Embryonic facial prominence (tissue), 1 donor: ENCODE results near the gene HBB.

ENCODE experiments used
- DNase-seq: peaks from one replicate; pipeline ENCODE4 v3.0.0-alpha.2; 2016; ENCODE audit errors: extremely low spot score

Gene HBB

DNA sequence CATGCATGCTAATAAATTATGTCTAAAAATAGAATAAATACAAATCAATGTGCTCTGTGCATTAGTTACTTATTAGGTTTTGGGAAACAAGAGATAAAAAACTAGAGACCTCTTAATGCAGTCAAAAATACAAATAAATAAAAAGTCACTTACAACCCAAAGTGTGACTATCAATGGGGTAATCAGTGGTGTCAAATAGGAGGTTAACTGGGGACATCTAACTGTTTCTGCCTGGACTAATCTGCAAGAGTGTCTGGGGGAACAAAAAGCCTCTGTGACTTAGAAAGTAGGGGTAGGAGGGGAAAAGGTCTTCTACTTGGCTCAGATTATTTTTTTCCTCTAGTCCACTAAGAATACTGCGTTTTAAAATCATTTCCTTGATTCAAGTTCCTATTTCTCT is 810 bp upstream of the HBB start:
- DNase-seq, result no peak

DNA sequence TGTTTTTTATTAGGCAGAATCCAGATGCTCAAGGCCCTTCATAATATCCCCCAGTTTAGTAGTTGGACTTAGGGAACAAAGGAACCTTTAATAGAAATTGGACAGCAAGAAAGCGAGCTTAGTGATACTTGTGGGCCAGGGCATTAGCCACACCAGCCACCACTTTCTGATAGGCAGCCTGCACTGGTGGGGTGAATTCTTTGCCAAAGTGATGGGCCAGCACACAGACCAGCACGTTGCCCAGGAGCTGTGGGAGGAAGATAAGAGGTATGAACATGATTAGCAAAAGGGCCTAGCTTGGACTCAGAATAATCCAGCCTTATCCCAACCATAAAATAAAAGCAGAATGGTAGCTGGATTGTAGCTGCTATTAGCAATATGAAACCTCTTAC is 1.4 kb downstream of the HBB start:
- no peak for DNase-seq

DNA sequence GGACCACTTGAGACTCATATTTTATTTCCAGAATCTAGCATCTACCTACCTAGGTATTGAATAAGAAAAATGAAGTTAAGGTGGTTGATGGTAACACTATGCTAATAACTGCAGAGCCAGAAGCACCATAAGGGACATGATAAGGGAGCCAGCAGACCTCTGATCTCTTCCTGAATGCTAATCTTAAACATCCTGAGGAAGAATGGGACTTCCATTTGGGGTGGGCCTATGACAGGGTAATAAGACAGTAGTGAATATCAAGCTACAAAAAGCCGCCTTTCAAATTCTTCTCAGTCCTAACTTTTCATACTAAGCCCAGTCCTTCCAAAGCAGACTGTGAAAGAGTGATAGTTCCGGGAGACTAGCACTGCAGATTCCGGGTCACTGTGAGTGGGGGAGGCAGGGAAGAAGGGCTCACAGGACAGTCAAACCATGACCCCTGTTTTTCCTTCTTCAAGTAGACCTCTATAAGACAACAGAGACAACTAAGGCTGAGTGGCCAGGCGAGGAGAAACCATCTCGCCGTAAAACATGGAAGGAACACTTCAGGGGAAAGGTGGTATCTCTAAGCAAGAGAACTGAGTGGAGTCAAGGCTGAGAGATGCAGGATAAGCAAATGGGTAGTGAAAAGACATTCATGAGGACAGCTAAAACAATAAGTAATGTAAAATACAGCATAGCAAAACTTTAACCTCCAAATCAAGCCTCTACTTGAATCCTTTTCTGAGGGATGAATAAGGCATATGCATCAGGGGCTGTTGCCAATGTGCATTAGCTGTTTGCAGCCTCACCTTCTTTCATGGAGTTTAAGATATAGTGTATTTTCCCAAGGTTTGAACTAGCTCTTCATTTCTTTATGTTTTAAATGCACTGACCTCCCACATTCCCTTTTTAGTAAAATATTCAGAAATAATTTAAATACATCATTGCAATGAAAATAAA is 2.1 kb downstream of the HBB start:
- DNase-seq, result no peak

DNA sequence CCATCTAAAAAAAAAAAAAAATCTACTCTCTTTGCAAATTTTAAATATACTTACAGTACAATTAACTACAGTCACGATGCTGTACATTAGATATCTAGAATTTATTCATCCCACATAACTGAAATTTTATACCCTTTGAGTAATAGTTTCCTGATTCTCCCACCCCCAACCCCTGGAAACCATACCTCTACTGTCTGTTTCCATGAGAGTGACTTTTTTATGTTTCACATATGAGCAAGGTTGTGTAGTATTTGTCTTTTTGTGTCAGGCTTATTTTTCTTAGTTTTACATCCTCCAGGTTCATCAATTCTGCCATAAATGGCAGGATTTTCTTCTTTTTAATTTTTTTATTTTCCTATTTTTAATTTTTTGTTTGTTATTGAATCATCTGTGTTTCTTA is 3.2 kb downstream of the HBB start:
- no peak for DNase-seq

DNA sequence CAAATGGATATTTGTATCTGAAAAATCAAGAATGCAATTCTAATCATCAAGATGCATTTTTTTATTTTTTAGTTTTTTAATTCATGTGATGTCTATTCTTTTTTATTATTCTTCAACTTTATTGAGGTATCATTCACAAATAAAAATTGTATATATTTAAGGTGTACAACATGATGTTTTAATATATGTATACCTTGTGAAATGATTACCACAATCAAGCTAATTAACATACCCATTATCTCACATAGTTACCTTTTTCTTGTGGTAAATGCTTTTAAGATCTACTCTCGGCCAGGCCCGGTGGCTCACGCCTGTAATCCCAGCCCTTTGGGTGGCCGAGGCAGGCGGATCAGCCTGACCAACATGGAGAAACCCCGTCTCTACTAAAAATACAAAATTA is 3.7 kb downstream of the HBB start:
- DNase-seq, result no peak

DNA sequence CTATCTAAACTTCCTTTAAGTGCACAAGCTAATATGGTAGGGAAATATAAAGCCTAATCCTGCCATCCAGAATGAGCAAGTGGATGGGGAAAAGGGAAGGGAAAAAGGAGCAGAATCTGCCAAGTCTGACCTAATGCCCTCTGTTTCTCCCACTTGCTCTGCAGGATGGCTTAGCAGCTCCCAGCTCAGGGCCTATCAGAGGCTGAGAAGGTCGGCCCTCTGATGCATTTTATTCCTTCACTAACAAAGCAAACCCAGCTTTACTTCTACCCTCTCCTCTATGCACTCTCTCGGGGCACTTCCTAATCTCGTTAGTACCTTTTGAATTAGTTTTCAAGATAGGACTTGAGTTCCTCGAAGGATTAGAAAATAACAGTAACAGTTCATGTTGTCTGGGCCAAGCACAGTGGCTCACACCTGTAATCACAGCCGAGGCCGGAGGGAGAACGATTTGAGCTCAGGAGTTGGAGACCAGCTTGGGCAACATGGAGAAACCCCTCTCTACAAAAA is 16.4 kb downstream of the HBB start:
- no peak for DNase-seq

DNA sequence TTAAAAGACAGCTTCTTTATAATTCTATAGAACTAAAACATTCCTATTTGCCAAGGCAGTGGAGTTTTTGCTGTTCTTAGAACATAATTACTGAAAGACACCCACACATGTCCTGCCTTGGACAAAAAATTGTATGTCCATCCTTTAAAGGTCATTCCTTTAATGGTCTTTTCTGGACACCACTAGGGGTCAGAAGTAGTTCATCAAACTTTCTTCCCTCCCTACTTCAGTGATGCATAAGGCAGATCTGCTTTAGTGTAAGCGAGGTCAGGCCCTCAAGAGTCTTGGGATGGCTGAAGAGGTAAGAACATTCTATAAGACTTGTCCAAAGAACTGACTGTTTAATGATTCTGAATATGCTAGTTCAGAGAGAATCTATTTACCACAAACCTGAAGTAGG is 22.1 kb downstream of the HBB start:
- DNase-seq, result no peak

DNA sequence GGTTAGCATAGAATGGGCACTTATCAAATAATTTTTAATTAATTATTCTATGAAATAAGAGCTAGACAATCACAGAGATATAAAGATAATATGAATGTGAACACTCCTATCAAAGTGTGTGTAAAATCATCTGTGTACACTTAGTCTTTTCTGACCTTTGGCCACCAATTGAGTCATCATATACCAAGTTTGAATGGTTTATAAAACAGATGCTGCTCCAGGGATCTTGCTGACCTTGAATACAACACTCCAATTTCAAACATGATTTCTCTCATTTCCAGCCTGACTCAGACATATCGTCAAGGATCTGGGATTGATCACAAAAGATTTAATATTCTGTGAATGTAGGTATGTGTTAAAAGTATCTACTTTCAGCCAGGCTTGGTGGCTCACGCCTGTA is 23.5 kb downstream of the HBB start:
- DNase-seq, result no peak

DNA sequence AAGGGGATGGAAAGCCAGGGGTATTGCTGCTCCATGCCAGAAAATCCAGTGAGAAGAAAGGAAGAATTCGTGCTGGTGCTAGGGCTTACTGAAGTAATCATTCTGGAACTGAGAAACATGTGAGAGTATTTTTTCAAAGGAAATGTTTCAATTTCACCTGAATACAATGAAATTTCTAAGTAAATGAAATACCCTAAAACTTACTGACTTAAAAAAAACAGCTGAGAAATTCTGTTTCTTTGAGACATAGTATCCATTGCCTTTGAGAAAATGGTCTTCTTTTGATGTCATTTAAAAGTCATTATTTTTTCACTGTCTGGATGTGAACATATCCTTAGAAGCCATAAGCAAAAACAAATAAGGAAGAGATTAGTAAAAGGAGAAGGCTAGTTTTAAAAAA is 26.3 kb downstream of the HBB start, which contains the start of gene OR51V1:
Gene OR51V1, minus strand, starts transcription at position 101 of the 400 bp plus-strand sequence. Its CDS starts 0 bp downstream, at position 101.
- DNase-seq, result no peak

DNA sequence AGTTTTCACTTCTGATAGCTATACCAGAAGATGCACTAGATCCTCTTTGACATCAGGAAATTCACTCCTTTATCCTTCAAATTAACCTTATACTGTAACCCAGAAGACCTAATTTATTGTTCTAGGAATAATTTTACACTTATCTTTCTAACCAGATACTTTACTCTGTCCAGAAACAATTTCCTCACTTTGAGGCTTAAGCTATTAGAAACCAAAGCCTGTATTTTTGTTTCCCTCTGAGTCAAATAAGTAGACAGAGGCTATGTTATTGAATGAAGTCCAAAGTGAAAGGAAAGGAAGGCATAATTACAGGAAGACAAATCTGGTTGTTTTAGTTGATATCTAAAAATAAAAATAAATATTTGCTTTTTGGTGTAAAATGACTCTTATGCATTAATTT is 28.6 kb downstream of the HBB start:
- no peak for DNase-seq

DNA sequence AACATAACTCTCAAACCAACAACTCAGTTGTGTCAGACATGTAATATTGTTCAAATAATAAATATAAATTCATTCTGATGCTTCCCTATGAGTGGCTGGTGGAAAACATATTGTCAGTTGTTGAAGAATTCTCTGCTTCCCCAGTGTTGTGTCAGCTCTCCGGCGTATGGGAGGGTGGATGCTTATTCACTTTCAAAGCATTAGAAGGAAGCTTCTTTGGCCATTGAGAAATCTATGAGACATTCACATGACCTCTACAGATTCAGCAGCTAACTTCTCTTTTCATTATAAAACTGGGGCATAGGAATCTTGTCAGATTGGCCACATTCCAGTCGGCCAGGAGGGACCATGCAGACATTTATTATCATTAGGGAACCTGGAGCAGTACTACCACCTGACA is 29.3 kb downstream of the HBB start:
- no peak for DNase-seq

DNA sequence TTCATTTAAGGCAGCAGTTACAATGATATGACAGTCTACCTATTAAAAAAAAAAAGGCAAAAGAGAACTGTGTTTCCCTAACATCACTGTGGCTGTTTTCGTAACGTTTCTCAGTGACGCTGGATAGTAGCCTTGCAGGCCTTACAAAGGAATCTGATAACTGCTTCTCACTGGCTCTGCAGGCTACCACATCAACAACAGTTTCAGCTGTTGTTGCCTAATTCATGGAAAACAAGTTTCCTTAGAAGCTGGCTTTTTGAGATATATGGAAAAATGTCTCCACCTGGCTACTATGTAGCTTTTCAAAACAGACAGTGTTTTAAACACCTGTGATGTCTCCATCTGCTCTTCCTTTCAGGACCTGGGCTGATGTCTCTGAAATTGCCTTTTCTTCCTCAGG is 30.1 kb downstream of the HBB start:
- DNase-seq, result no peak

DNA sequence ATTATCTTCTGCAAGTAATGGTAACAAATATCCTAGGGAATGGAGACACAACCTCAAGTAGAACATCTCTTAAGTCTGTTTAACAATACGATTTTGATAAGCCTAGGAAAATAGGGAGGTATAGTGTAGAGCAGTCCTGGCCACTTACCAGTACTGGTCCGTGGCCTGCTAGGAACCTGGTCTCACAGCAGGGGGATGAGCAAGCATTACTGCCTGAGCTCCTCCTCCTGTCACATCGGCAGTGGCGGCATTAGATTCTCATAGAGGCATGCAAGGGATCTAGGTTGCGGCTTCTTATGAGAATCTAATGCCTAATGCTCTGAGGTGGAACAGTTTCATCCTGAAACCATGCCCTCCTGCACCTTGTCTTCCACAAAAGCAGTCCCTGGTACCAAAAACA is 30.8 kb downstream of the HBB start:
- no peak for DNase-seq

DNA sequence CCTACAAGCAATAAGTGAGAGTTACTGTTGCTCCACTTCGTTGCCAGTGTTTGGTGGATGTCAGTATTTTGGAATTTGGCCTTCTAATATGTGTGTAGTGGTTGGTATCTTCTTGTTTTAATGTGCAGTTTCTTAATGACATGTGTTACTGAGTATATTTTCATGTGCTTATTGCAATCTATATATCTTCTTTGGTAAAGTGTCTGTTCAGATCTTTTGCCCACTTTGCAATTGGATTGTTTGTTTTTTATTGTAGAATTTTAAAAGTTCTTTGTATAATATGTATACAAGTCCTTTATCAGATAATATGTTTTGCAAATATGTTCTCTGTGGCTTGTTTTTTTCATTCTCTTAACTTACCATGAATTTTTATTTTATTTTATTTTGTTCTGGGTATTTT is 34.1 kb downstream of the HBB start:
- no peak for DNase-seq

DNA sequence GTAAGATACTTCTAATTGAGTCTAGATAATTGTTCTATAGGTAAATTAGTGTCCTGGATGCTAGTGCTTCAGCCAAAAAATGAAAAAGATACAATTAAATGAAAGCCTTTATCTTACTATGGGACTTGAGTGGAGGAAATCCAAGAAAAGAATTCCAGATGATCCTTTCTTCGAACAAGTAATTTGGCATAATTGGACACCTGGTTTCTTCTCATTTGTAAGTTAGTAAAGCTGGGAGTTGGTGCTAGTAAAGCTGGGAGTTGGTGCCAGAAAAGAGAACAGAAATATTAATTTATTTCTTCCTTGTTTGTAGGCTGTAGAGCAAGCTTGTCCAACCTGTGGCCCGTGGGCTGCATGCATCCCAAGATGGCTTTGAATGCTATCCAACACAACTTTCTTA is 38.7 kb downstream of the HBB start:
- DNase-seq, result no peak

DNA sequence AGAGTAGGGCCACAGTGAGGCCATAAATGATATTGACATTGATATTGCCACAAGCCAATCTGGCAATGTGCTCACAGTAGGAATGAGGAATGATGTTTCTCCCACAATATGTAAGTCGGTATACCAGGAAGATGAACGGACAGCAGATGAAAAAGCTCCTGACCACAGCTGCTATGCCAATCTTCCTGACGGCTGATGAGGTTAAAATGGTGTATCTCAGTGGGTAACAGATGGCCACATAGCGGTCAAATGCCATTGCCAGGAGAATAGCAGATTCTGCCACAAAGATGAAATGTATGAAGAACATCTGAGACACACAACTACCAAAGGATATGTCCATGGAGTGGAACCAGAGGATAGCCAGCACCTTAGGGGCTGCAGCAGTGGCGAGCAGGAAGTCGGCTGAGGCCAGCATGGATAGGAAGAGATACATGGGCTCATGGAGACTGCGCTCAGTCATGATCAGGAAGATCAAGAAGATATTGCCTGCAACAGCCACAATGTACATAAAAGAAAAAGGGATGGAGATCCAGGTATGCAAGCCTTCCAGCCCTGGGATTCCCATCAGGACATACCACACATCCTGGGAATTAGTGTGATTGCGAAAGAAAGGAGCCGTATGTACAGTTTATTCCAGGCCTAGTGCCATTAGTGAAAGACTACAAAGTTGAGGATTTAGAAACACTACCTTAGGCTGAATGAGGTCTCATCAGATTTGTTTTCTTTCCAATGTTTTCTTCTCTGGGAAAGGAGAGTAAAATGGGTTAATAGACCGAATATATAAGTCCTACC is 48.6 kb downstream of the HBB start:
- DNase-seq, result no peak
